ENCODE measurements around the gene SFXN5. TPM values are rescaled to one million over a fixed set of nuclear protein-coding genes. Genes with fewer than 3 reads are reported as not detected.

The SFXN5 gene
- total RNA-seq, 1 donor from 2014 or later, result 19.0 TPM

DNA sequence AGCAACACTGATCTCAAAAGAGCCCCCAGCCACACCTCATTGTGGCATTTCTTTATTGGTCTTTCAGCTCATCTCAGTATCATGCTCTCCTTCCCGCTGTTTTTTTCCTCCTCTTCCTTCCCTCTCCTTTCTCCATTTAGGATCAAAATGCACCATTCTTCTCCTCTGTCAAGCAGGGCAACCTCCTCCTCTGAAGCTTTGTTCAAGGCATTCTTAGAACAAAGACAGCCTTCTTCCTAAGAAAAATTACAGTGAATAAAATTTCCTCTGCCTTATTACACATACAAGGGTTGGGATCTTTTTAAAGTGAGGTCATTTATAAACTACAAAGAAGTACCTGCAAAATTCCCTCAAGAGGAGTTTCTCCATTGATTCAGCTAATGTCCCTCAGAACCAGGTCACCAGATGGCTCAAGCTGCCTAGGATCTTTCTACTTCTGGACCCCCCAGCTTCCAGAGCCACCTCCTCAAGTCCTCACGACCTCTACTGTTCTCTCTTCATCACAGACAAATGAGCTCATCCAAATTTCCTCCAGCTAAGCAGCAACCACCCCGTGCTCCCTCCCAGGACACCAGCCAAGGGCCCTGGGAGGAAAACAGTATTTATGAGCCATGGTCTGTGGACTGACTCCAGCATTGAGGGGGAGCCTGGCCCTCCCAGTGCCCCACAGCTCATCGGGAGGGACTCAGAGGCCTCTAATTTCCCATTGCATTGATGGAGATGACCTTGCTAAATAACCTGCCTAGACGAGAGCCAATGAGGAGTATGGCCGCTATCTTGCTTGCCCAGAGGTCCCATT lies 18.0 kb downstream of the SFXN5 start:
- DNase-seq (ENCODE audit: low spot score), result no peak

DNA sequence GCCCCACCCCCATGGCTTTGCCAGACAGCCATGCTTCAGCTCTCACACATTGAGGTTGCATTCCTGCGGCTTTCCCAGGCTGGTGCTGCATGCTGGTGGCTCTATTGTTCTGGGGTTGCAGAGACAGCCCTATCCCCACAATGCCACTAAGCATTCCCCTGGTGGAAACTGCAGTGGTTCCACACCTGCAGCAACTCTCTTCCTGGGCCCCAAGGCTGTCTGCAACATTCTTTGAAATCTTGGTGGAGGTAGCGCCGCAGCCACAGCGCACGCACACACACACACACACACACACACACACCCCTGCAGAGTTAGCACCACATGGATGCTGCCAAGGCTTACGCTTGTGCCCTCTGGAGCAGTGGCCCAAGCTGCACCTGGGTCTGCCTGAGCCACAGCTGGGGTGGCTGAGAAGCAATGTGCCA lies 21.4 kb downstream of the SFXN5 start:
- no peak for DNase-seq (ENCODE audit: low spot score)

DNA sequence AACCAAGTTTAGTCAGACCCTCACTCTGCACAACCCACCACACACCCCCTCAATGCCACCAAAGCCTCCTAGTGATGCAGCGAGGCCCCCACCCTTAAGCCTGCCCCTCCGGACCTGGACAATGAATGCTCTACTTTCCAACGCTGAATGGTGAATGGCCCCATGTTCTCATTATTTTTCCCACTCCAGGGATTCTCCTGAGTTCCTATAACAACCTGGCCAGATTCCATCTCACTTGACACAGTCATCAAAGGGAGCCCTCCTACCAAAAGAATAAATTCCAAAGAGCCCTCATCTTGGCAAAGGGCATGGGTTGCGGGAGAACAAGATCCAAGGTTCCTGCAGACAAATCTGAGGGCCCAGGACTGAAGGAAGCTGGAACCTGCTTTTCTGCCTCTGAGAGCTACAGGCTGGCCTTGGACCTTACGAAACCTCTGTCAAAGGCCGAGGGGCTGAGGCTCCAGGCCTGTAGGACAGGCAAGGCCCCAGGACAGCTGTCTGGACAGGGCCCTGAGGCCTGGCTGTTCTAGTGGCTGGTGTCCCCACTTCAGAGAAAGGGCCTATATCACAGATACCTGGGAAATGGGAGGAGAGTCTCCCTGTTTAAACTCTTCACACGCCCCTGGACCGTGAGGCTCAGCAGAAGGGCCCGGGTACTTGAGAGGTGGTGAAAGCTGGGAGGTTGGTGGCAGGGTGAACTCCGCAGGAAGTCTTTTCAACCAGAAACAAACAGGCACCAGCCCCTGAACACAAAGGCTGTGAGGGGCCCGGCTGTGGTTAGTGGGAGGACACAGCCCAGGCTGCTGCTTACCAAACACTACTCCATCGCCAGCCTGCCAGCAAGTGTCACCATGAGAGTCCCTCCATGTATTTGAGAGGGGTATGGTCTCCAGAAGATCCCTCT lies 27.3 kb downstream of the SFXN5 start:
- DNase-seq (ENCODE audit: low spot score), result no peak

DNA sequence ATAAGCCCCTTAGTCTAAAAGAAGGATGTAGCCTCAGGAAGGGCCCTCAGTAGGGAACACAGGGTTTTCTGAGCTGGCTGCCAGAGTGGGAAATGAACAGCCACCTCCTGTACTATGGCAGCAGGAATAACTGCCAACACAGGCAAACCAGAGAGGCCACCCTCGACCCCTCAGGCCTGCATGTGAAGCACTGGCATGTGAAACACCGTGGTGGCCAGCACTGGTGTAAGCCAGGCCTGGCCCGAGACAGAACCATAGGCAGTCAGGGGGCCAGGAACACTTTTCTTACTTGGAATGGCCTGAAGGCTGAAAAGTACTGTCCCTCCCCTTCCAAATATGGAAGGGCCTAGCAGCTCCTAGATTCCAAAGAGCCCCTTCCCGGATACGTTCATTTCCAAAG lies 28.2 kb downstream of the SFXN5 start:
- DNase-seq (ENCODE audit: low spot score), result no peak

DNA sequence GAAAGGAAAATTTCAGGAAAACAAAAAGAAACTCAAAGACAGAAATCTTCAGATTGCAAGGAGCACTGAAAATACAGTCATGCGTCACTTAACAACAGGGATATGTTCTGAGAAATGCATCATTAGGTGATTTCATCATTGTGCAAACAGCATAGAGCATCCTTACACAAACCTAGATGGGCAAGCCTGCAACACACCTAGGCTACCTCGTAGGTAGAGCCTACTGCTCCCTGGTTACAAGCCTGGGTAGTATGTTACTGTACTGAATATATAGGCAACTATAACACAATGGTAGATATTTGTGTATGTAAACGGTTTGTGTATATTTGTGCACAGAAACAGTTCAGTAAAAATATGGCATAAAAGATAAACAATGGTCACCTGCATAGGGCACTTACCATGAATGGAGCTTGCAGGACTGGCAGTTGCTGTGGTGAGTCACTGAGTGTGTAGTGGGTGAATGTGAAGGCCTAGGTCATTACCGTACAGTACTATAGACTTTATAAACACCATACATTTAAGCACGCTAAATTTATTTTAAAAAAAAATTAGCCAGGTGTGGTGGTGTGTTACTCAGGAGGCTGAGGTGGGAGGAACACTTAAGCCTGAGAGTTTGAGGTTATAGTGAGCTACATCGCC lies 33.4 kb downstream of the SFXN5 start:
- DNase-seq (ENCODE audit: low spot score), result no peak

DNA sequence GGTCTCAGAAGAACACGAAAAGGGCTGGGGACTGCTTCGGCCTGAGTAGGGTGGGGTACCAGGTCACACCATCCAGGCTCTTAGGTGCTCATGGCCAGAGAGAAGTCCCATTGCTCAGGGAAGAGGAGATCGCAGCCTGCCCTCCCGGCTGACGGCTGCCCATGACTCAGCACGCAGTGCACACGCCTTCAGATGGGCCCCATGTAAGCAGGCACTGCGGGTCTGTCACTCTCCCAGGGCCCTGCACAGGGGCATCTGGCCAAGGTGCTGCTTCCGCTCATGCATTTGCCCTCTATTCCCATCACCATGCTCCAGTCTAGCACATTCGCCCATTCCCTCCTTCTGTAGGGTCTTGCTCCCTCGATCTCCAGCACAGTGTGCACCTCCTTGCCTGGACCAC lies 34.7 kb downstream of the SFXN5 start:
- no peak for DNase-seq (ENCODE audit: low spot score)

DNA sequence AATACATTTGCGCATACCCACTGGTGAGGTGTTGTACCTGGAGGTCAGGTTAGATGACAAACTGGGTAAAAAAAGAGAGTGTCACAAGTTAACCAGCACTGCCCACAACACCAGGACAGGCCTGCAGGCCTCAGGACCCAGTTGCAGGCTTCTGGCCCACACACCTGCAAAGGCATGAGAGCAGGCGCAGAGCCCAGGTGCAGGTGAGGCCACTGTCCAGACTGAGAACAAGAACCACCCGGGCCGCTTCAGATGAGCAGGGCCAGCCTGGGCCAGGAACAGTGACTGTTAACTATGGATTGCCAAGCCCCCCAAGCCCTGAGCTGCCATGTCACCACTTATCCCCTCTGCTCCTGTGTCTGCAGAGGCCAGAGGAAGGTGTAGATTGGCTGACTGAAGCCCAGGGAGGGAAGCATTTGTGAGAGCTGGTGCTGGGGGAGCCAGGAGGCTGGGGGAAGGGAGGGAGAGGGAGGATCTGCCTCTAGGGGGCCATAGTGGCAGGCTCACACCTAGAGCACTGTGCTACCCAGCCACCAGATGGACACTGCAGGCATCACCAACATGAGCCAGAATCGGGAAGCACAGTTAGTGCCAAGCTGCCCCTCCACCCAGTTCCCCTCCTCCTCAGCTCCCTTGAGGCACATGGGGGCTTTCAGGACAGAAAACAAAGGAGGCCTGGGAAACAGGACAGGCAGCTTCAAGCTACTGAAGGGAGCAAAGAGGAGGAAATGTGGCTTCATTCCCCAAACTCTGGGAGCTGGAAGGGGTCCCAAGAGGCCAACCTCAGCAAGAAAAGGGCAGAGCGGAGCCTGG lies 35.4 kb downstream of the SFXN5 start:
- DNase-seq (ENCODE audit: low spot score), result no peak

DNA sequence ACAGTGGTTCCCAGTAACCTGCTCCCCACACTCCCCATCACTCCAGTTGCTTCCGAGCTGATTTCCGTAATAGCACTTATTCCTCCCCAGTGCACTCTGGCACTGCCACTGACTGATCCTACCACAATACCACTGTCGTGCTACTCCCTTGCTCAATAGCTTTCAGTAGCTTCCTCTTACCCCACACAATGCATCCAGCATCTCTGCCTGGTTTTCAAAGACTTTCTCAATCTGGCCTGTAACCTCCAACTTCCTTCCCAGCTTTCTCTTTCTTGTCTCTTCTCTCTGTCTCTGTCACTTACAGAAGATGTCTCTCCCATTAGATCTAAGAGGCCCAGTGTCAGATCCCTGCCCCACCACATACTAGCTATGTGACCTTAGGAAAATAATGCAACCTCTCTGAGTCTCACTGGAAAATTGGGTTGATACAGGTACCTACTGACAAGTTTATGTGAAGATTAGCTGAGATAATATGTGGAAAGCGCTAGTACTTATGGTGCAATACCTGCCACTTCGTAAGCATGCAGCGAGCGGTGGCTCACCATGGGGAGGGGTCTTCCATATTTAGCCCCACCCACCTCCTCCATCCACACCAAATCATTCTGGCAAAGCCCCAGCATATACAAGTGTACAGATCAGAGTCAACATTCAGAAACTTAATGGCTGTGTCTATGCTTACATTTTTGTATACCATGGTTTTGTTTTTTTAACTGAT lies 36.7 kb downstream of the SFXN5 start:
- no peak for DNase-seq (ENCODE audit: low spot score)

DNA sequence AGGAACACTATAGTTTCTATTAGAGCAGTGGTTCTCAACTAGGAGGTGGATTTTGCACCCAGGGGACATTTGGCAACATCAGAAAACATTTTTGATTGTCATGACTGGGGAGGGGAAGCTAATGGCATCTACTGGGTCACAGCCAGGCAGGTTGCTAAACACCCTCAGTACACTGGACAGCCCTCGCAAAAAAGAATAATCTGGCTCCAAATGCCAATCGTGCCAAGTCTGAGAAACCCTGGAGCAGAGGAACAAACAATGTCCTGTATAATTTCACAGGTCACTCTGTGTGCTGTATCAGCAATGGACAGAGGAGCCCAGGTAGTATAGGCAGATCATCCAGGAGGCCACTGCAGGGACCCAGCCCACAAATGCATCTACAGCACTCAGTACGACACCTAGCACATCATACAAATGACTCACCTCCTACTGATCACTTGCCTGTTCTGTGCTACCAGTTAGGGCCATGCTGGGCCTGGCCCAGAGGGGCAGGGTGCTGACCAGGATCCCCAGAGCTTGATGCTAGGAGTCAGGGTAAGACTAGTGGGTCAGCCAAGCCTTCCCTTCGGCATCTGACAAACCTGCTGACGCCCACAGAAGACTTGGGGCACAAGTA lies 37.6 kb downstream of the SFXN5 start:
- no peak for DNase-seq (ENCODE audit: low spot score)

DNA sequence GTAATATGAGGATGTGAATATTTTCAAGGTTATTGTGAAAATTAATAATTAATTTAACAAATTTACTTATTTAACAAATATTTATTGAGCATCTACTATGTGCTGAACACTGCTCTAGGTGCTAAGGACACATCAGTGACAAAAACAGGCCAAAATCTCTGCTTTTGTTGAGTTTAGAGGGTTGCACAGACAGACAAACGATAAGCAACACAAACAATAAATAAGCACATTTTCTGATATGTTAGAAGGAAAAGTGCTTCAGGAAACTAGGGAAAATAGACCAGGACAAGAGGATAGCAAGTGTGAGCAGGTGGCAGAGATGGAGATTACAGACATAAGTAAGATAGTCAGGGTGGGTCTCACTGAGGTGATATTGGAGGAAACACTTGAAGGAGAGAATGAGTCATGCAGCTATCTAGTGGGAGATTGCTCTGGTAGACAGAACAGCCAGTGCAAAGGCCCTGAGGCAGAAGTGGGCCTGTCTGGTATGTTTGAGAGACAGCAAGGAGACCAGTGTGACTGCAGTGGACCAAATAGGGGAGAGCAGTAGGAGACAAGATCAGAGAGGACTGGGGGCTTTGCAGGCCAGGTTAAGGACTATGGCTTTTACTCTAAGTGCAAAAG lies 38.3 kb downstream of the SFXN5 start:
- no peak for DNase-seq (ENCODE audit: low spot score)

DNA sequence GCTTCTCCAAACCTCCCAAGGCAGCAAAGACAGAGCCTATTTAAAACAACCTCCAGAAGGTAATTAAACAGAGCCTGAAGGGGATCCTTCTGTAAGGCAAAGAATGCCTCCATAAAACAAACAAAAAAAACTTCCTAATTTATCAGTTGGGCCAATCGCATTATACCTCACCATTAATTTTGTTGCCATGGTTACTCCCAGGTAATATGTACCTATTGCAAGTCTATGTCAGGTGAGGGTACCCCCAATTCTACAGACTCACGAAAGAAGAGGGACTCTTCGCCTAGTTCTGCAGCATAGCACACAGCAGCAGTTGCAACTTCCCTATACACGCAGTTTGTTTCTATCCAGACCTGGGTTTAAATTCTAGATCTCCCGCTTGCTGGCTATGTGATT lies 38.8 kb downstream of the SFXN5 start:
- no peak for DNase-seq (ENCODE audit: low spot score)

DNA sequence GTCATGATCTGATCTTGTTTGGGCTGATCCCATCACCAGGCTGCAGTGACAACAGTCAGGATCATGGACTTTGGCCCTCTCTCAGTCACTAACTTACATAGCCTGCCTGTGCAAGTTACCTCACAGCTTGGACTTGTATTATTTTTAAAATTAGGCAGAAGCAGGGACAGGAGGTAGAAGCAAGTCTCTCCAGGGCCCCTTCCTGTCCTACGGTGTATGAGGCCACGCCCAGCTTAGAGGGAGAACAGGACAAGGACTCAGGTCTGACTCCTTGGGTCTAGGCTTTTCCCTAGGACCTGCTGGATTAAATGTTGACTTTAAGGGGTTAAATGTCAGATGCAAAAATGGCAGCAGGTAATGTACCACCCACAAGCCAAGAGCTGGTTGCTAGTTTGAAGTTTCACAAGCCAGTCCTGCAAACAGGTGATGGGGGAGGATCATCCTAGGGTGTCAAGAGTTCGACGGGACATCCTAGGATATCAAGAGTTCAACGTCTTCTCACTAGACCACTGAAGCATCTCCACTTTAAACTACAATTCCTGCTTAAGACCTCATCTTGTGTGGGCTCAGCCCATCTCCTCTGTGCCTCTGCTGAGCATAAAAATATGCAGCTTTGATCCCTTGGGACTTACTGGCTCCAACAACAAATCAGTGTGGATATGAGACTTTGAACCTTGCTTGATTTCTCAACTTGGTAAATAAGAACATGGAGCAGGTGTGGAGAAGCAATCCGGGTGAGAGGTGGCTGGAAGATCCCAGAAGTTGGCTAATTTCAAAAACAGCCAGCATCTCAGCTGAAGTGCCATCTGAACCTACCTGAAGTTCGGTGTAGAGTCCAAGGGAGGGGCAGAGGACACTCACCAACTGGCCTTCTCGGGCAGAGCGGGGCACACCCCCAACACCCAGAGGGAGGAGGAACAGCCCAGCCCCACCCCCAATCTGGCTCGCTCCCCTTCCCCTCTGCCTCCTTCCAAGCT lies 39.5 kb downstream of the SFXN5 start:
- DNase-seq (ENCODE audit: low spot score), result no peak

DNA sequence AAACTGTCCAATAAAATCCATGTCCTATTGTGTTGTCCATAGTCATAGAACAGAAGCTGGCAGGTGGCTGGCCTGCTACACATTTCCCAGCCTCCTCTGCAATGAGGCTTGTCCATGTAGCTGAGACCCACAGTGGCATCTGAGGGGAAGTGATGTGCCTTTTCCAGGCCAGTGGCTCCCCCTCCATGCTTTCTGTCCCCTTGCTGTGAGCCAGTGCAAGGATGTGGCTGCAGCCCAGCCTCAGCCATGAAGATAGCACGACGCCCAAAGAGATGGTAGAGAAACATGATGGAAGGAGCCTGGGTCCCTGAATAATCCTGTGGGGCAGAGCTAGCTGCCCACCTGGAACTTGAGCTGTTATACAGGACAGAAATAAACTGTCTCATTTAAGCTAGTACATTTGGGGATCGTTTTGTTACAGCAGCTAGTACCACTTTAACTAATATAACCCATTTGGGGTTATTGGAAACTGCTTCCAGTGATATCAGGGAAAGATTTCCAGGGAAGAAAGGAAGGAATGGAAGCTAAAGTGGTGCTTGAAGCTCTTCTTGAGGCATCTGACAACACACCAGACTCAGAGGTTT lies 40.3 kb downstream of the SFXN5 start:
- DNase-seq (ENCODE audit: low spot score), result no peak

DNA sequence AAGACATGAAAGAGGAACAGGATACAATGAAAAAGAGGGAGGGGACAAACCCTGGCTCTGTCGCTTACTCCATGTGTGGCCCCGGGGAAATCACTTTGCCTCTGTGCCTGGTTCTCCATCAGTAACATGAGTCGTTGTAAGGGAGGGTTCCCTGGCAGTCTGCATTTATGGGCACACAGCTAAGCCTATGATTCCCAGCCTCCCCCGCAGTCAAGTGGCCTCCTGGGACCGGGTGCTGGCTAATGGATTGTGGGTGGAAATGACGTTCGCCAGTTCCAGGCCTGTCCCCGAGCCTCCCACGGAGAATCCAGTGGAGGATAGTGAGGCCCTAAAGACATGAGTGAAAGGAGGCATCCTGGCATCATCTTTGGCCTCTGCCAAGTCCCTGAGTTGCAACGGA lies 42.7 kb downstream of the SFXN5 start:
- no peak for DNase-seq (ENCODE audit: low spot score)

DNA sequence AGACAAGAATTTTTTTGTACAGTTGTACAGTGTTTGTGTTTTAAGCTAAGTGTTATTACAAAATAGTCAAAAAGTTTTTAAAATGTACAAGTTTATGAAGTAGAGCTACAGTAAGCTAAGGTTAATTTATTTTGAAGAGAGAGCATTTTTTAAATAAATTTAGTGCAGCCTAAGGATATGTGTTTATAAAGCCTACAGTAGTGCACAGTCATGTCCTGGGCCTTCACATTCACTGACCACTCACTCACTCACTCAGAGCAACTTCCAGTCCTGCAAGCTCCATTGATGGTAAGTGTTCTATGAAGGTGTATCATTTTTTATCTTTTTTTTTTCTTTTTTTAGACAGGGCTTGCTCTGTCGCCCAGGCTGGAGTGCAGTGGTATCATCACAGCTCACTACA lies 44.2 kb downstream of the SFXN5 start:
- DNase-seq (ENCODE audit: low spot score), result no peak

DNA sequence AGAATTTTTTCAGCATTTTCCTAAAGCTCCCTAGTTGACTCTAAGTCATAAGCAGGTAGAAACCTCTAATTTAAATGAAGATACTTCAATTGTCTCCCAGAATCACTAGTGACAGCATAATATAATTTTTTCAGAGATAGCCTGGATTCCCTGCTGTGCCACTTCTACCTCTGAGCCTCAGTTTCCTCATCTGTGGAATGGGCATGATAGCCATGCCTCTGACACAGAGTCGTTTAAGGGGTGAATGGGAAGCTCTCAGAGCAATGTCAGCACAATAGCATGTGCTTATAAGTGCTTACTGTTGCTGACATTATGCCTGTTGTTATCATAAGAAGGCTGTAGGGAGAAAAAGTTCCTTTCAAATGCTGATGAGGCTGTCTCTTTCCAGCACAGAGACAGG lies 48.0 kb downstream of the SFXN5 start:
- DNase-seq (ENCODE audit: low spot score), result no peak

DNA sequence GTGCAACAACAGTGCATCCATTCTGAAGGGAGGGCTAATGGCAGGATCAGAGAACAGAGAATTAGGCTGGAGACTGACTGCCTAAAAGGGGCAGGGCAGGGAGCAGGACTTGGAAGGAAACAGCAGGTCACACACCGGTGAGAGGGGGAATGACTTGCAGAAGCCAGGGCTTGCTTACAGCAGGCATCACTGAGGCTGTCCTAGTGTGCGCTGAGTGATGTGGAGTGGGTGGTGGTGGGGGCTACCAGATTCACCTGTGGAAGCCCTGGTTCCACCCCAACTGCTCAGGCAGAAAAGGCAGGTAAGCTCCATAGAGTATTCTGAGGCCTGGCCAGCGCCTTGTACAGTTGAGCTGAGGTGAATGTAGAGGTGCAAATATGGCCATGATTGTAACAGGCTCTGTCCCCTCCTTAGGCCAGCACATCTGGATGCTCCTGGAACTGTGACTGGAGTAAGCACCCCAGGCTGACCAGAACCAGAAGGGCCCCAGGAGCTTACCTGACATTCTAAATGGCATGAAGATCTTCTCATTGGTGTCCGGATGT lies 49.4 kb downstream of the SFXN5 start:
- no peak for DNase-seq (ENCODE audit: low spot score)
